ENCODE data around the gene PCSK6. TPM values are rescaled to one million over a fixed set of nuclear protein-coding genes. Genes with fewer than 3 reads are reported as not detected.

The PCSK6 gene
- total and polyA plus RNA-seq, 9 donors: 3.8 to 26.0 (median 13.0) TPM

DNA sequence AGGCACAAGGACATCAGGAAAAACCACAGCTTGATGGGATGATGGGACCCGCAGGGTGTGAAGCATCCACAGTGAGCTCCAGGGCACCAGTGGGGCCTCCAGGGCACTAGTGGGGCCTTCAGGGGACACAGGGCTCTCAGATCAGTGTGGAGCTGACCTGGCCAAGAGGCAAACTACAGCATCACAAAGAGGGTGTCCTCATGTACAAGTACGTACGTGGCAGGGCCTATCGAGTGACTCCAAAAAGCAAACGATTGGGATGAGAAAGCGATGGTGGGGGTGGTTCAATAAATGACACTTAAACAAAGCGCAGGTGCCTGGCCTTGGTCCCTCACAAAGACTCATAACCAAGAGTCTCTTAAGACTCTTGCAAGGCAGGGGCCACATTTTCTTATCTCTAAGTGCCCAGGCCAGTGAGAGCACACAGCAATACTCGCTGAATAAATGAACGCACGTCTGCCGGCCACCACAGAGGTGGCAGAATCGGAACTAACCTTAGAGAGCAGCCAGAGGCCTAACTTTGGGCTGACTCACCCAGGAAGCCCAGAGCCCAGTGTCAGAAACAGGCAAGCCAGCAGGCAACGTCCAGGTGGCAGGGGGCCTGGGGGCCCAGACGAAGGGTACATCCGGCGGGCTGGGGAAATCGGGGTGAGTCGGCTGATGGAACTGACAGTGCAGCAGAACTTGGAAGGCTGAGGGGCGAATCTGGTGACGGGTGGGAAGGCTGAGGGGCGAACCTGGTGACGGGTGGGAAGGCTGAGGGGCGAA is 8.7 kb downstream of the PCSK6 start:
- Histone ChIP-seq H3K9me3 (no peaks in the 10 kb centered on the region), H3K4me3 (no peak overlapping the region), H3K36me3 (no peaks in the 10 kb centered on the region), H3K4me1 (ENCODE audit: insufficient read depth) (no peaks in the 10 kb centered on the region), H3K27ac (no peak overlapping the region), H3K27me3 (no peaks in the 10 kb centered on the region)
- TF ChIP-seq POLR2A (IDR thresholded peaks at IDR 0.05): no peak
- TF ChIP-seq, protein P1, sequence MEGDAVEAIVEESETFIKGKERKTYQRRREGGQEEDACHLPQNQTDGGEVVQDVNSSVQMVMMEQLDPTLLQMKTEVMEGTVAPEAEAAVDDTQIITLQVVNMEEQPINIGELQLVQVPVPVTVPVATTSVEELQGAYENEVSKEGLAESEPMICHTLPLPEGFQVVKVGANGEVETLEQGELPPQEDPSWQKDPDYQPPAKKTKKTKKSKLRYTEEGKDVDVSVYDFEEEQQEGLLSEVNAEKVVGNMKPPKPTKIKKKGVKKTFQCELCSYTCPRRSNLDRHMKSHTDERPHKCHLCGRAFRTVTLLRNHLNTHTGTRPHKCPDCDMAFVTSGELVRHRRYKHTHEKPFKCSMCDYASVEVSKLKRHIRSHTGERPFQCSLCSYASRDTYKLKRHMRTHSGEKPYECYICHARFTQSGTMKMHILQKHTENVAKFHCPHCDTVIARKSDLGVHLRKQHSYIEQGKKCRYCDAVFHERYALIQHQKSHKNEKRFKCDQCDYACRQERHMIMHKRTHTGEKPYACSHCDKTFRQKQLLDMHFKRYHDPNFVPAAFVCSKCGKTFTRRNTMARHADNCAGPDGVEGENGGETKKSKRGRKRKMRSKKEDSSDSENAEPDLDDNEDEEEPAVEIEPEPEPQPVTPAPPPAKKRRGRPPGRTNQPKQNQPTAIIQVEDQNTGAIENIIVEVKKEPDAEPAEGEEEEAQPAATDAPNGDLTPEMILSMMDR (IDR thresholded peaks at IDR 0.05): no peak
- no peak for TF ChIP-seq EP300 (IDR thresholded peaks at IDR 0.05)
- 90 to 93% (median 93%) methylated on average over 23 of the region's 23 CpGs for WGBS, 3 donors
- DNase-seq: peak in 1 of 5 donors; percentile 11
- intact Hi-C loops (cut with DNase I): no loop called here

DNA sequence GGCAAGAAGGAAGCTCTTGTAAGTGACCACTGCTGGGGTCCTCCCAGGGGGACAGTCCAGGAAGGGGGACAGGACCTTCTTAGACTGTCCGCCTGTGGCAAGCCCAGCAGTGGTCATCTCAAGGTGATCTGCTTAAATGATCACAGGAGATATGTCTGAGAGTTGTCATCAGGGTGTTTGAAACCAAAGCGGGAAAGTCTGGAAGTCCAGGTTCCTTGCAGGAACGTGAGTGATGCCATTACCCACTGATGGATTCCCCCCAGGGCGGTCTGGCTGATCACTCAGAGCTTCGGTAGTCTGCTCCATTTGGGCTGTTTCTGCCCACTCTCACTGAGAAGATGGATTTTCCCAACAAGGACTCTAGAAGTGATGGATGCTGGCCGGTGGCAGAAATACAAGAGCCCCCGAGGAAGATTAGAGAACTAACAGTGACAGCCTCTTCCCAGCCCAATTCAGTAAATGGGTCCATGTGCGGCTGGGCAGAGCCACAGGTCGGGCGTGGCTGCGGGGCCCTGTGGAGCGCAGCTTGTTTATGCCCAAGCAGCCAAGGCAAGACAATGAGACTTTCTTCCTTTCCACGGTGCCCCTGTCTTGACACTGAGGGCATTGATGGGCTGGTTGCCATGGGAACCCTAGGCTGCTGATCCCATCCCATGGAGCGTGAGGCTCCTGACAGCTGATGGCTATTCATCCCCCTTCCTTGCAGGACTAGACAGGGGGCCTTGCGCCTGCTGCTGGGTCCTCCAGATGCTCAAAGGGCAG is 9.5 kb downstream of the PCSK6 start:
- 94 to 97% (median 94%) methylated on average over 15 of the region's 15 CpGs for WGBS, 3 donors
- Histone ChIP-seq H3K36me3 (no peaks in the 10 kb centered on the region), H3K27ac (no peak overlapping the region), H3K4me1 (ENCODE audit: insufficient read depth) (no peaks in the 10 kb centered on the region), H3K4me3 (no peak overlapping the region), H3K27me3 (no peaks in the 10 kb centered on the region), H3K9me3 (no peaks in the 10 kb centered on the region)
- peak in 1 of 5 donors; percentile 8 for DNase-seq
- intact Hi-C loops (cut with DNase I): no loop called here
- no peak for TF ChIP-seq POLR2A (IDR thresholded peaks at IDR 0.05)
- no peak for TF ChIP-seq EP300 (IDR thresholded peaks at IDR 0.05)
- TF ChIP-seq, protein P1 (IDR thresholded peaks at IDR 0.05): no peak

DNA sequence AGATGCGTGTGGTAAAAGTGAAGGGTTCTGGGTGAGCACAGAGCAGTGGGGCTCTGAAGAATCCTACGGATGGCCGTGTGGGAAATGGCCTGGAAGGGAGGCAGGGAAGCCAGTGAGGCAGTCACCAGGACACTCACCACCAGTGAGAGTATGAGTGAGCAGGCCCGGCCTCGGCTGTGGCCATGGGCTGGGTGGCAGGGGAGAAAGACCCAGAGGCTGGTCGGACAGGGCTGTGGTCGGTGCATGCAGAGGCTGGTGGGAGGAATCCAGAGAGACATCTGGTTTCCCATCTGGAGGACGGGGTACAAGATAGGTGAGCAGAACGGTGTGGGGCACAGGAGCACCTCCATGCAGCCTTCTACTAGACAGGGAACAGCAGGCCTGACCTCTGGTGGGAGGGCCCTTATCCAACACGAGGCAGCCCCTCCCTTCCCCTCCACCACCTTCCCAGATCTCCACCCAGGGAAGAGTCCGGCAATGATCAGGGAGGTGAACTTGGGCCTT is 10.1 kb downstream of the PCSK6 start:
- no peaks in the 10 kb centered on the region for H3K4me1 ChIP-seq (ENCODE audit: insufficient read depth)
- no peaks in the 10 kb centered on the region for H3K9me3 ChIP-seq
- no peaks in the 10 kb centered on the region for H3K27me3 ChIP-seq
- H3K4me3 ChIP-seq: no peak overlapping the region
- no peaks in the 10 kb centered on the region for H3K36me3 ChIP-seq
- DNase-seq: peak in 1 of 5 donors; percentile 6
- no peak overlapping the region for H3K27ac ChIP-seq
- WGBS, 3 donors: 83 to 88% (median 84%) methylated on average over 11 of the region's 11 CpGs
- intact Hi-C loops (cut with DNase I): no loop called here
- TF ChIP-seq EP300 (IDR thresholded peaks at IDR 0.05): no peak
- TF ChIP-seq POLR2A (IDR thresholded peaks at IDR 0.05): no peak
- TF ChIP-seq, protein P1 (IDR thresholded peaks at IDR 0.05): no peak

DNA sequence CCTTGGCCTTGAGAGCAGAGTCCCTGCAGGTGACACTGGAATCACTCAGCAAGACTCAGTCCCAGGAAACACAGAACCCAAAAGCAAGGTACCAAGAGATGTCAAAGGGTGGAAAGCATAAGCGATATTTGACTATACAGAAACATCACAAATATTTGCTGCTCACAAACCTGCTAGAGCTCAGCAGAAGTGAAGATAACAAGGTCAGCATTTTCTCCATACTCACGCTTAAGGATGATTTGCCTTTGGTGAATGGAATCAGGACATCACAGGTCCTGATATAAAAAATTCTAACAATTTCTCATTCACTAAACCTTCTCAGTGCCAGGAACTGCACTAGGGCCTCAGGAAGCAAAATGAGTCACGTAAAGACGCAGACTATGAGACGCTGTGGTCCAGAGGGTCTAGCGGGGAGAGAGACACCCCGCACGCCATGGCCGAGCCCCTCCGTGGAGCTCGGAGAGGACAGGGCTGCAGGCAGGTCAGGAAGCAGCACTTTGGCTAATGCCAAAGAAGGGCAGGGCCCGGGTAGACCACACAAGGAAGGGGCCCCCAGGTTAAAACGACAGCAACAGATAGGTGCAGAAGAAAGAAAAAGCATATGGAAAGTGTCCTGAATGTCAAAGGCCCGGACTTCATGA is 10.7 kb downstream of the PCSK6 start:
- no peaks in the 10 kb centered on the region for H3K27me3 ChIP-seq
- TF ChIP-seq EP300 (IDR thresholded peaks at IDR 0.05) (no peak), POLR2A (IDR thresholded peaks at IDR 0.05) (no peak)
- TF ChIP-seq, protein P1 (IDR thresholded peaks at IDR 0.05): no peak
- H3K27ac ChIP-seq: no peak overlapping the region
- no peaks in the 10 kb centered on the region for H3K9me3 ChIP-seq
- WGBS, 3 donors: 83 to 89% (median 89%) methylated on average over 14 of the region's 14 CpGs
- H3K4me3 ChIP-seq: no peak overlapping the region
- intact Hi-C loops (cut with DNase I): no loop called here
- no peaks in the 10 kb centered on the region for H3K36me3 ChIP-seq
- no peaks in the 10 kb centered on the region for H3K4me1 ChIP-seq (ENCODE audit: insufficient read depth)
- no peak for DNase-seq
